HepG2 (cell line): Measurements from ENCODE around the gene MYH10. TPM values are rescaled to one million over a fixed set of nuclear protein-coding genes. Genes with fewer than 3 reads are reported as not detected.

ENCODE experiments used
- AGO2 ChIP-seq: fragments of 200-400 bp; formaldehyde crosslinking; optimal IDR thresholded peaks from 2 replicates; pipeline ENCODE3; 2017; ENCODE audit warnings: mild to moderate bottlenecking, low read depth, low read length, moderate library complexity
- BORCS8-MEF2B ChIP-seq: sonication (generic); formaldehyde crosslinking; IDR thresholded peaks from 2 replicates; pipeline ENCODE4 v1.8.0; 2022; ENCODE audit warnings: mild to moderate bottlenecking, missing genetic modification reagents
- ELF3 ChIP-seq: IDR thresholded peaks from 2 replicates; pipeline ENCODE4 v1.6.1; 2016; ENCODE audit warnings: missing genetic modification reagents, missing compliant biosample characterization
- ESRRA ChIP-seq: sonication (generic); formaldehyde crosslinking; IDR thresholded peaks from 2 replicates; pipeline ENCODE4 v1.5.1; 2020; ENCODE audit warnings: mild to moderate bottlenecking, low read depth, missing genetic modification reagents
- FOXO1 ChIP-seq: sonication (generic); formaldehyde crosslinking; IDR thresholded peaks from 2 replicates; pipeline ENCODE4 v1.4.0; 2020; ENCODE audit warnings: missing genetic modification reagents
- JUNB ChIP-seq: sonication (generic); formaldehyde crosslinking; IDR thresholded peaks from 2 replicates; pipeline ENCODE4 v1.8.0; 2022; ENCODE audit warnings: missing genetic modification reagents, mild to moderate bottlenecking, borderline replicate concordance
- MAFK ChIP-seq, 2 experiments: IDR thresholded peaks in 1 of 2; conservative IDR thresholded peaks in 1 of 2; 2 replicates each; pipeline ENCODE4 v1.6.1; 2011; ENCODE audit warnings: improper control_type of control experiment in 2 of 2, low read length in 2 of 2
- NFE2 ChIP-seq: sonication (generic); formaldehyde crosslinking; IDR thresholded peaks from 2 replicates; pipeline ENCODE4 v1.4.0; 2020; ENCODE audit warnings: missing genetic modification reagents
- NR2F6 ChIP-seq, 2 experiments: IDR thresholded peaks; 2 replicates each; pipeline ENCODE4 v1.6.1; 2016; ENCODE audit warnings: antibody characterized with exemption in 1 of 2, mild to moderate bottlenecking in 1 of 2
- ONECUT2 ChIP-seq: sonication (generic); formaldehyde crosslinking; IDR thresholded peaks from 2 replicates; pipeline ENCODE4 v1.4.0; 2020; ENCODE audit warnings: missing genetic modification reagents
- PHF20 ChIP-seq: sonication (generic); formaldehyde crosslinking; IDR thresholded peaks from 2 replicates; pipeline ENCODE4 v1.5.0; 2020; ENCODE audit warnings: mild to moderate bottlenecking, missing genetic modification reagents
- PRMT3 ChIP-seq: sonication (generic); formaldehyde crosslinking; IDR thresholded peaks from 2 replicates; pipeline ENCODE4 v1.8.1; 2022; ENCODE audit warnings: low read depth, mild to moderate bottlenecking, moderate library complexity, missing genetic modification reagents, borderline replicate concordance
- SYNCRIP ChIP-seq: fragments of 200-400 bp; formaldehyde crosslinking; IDR thresholded peaks from 2 replicates; pipeline ENCODE4 v1.6.1; 2018; ENCODE audit warnings: mild to moderate bottlenecking, low read depth, low read length; ENCODE audit not compliant: insufficient read depth
- ZNF136 ChIP-seq: sonication (generic); formaldehyde crosslinking; IDR thresholded peaks from 2 replicates; pipeline ENCODE4 v1.8.1; 2022; ENCODE audit warnings: low read depth, mild to moderate bottlenecking, moderate library complexity, missing genetic modification reagents
- ZNF530 ChIP-seq: sonication (generic); formaldehyde crosslinking; IDR thresholded peaks from 2 replicates; pipeline ENCODE4 v1.5.0; 2020; ENCODE audit warnings: low read depth, mild to moderate bottlenecking, missing genetic modification reagents
- polyA plus RNA-seq, 8 experiments: library from polyadenylated mRNA; depleted of rRNA in 3 of 8; stranded (reverse) in 7 of 8; unstranded in 1 of 8; fragments of >200 nt; fragmentation: Illumina TruSeq in 4 of 8; extraction: Trizol in 4 of 8; gene quantifications; 2 replicates each; pipeline versions ENCODE4 v1.2.1 to v1.2.3, GENCODE V29; 2011 to 2016; ENCODE audit warnings: low read depth in 4 of 8, missing spikeins in 1 of 8, mixed read lengths in 1 of 8; ENCODE audit not compliant: insufficient read depth in 1 of 8
- total RNA-seq, 5 experiments: library from RNA; depleted of rRNA; stranded (reverse); fragments of >200 nt; fragmentation: Illumina TruSeq; extraction: Trizol; gene quantifications; 2 replicates each; pipeline ENCODE4 v1.2.3, GENCODE V29; 2016; ENCODE audit warnings: low read depth in 1 of 5
- TF ChIP-seq, protein P1 (sequence below): sonication (generic); formaldehyde crosslinking; IDR thresholded peaks from 2 replicates; pipeline ENCODE4 v1.4.0; 2020; ENCODE audit warnings: missing genetic modification reagents
- TF ChIP-seq, protein P2 (sequence below): sonication (generic); formaldehyde crosslinking; IDR thresholded peaks from 2 replicates; pipeline ENCODE4 v1.4.0; 2020; ENCODE audit warnings: missing genetic modification reagents
- TF ChIP-seq, protein P3 (sequence below): IDR thresholded peaks from 2 replicates; pipeline ENCODE4 v1.6.1; 2016; ENCODE audit warnings: mild to moderate bottlenecking, missing biosample characterization, missing genetic modification reagents
- TF ChIP-seq, protein P4 (sequence below): sonication (generic); formaldehyde crosslinking; IDR thresholded peaks from 2 replicates; pipeline ENCODE4 v1.8.1; 2023; ENCODE audit warnings: missing genetic modification reagents, mild to moderate bottlenecking, borderline replicate concordance
- TF ChIP-seq, protein P5 (sequence below): sonication (generic); formaldehyde crosslinking; IDR thresholded peaks from 2 replicates; pipeline ENCODE4 v1.4.0; 2020; ENCODE audit warnings: missing genetic modification reagents, borderline replicate concordance
- TF ChIP-seq, protein P6 (sequence below): sonication (generic); formaldehyde crosslinking; IDR thresholded peaks from 2 replicates; pipeline ENCODE4 v1.5.1; 2020; ENCODE audit warnings: mild to moderate bottlenecking, missing genetic modification reagents, moderate library complexity

MYH10 gene
- total and polyA plus RNA-seq, 2 of the 13 experiments (the other 11 are each of a cell fraction or from before 2014, with no cell fraction given), result 43.4 to 68.6 TPM

DNA sequence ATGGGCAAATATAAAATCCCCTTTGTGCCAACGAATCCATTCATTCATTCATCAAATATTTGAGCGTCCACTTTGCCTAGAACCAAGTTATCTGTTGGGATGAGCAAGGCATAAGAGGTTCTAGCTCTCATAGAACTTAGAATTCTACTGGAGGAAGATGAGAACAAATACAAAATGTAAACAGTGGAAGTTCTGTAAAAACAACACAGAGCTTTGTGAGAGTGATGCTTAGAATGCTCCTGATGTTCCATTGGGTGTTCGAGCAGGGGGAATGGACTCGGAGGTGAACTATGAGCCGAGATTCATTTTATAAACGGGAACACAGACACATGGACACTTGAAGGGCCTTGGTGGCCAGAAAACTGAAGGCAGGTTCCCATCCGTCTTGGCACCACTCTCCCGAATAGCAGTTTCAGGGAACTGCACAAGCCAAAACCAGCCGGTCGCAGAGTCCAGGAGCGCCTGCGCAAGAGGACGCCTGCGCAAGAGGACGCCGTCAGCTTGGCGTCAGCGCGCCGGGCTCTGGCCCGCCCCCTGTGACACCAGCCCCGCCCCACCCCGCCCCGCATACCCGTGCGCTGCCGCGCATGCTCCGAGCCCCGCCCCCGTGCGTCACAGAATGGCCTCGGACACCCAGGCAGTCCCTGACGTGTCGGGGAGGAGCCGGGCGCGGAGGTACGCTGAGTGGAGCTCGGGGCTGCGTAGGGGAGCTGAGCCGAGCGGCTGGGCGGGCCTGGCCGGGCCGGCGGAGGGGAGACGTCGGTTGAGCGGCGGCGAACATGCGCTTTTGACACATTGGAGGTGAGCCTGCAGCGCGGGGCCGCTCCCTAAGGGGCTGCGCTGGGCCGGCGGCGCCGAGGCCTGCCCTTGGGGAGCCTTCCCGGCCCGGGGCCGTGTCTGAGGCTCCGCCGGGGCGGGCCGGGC lies 195.0 kb downstream of the MYH10 start, which contains the start of gene NDEL1 (continued):
- TF ChIP-seq ELF3 (CRISPR knock-in tag) (peak; percentile 27; the same call in 1 of the 2 replicates), AGO2 (no peak), ESRRA (CRISPR knock-in tag) (peak; percentile 33; the same call in 1 of the 2 replicates), PHF20 (CRISPR knock-in tag) (no peak), ONECUT2 (CRISPR knock-in tag) (peak; percentile 42; the same call in 1 of the 2 replicates), SYNCRIP (no peak), NFE2 (CRISPR knock-in tag) (no peak), ZNF530 (CRISPR knock-in tag) (no peak), BORCS8-MEF2B (CRISPR knock-in tag) (0 out of 2 replicates have a peak, but pooled peaks have one; percentile 76), ZNF136 (CRISPR knock-in tag) (no peak), FOXO1 (CRISPR knock-in tag) (0 out of 2 replicates have a peak, but pooled peaks have one; percentile 20), PRMT3 (no peak), MAFK (conservative IDR thresholded peaks at IDR 0.05 in 1 of 2, IDR thresholded peaks at IDR 0.05 in 1 of 2; ENCODE audit: low read length in 2 of 2) (no peak), JUNB (CRISPR knock-in tag) (no peak), NR2F6 (IDR thresholded peaks at IDR 0.05) (no peak), NR2F6 (CRISPR knock-in tag; IDR thresholded peaks at IDR 0.05) (no peak)
- TF ChIP-seq, protein P1, sequence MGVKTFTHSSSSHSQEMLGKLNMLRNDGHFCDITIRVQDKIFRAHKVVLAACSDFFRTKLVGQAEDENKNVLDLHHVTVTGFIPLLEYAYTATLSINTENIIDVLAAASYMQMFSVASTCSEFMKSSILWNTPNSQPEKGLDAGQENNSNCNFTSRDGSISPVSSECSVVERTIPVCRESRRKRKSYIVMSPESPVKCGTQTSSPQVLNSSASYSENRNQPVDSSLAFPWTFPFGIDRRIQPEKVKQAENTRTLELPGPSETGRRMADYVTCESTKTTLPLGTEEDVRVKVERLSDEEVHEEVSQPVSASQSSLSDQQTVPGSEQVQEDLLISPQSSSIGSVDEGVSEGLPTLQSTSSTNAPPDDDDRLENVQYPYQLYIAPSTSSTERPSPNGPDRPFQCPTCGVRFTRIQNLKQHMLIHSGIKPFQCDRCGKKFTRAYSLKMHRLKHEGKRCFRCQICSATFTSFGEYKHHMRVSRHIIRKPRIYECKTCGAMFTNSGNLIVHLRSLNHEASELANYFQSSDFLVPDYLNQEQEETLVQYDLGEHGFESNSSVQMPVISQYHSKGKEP, result peak; percentile 24; the same call in 1 of the 2 replicates
- TF ChIP-seq, protein P2, sequence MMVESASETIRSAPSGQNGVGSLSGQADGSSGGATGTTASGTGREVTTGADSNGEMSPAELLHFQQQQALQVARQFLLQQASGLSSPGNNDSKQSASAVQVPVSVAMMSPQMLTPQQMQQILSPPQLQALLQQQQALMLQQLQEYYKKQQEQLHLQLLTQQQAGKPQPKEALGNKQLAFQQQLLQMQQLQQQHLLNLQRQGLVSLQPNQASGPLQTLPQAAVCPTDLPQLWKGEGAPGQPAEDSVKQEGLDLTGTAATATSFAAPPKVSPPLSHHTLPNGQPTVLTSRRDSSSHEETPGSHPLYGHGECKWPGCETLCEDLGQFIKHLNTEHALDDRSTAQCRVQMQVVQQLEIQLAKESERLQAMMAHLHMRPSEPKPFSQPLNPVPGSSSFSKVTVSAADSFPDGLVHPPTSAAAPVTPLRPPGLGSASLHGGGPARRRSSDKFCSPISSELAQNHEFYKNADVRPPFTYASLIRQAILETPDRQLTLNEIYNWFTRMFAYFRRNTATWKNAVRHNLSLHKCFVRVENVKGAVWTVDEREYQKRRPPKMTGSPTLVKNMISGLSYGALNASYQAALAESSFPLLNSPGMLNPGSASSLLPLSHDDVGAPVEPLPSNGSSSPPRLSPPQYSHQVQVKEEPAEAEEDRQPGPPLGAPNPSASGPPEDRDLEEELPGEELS (CRISPR knock-in tag), result peak; percentile 63
- TF ChIP-seq, protein P3, sequence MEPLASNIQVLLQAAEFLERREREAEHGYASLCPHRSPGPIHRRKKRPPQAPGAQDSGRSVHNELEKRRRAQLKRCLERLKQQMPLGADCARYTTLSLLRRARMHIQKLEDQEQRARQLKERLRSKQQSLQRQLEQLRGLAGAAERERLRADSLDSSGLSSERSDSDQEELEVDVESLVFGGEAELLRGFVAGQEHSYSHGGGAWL (CRISPR knock-in tag), result 0 out of 2 replicates have a peak, but pooled peaks have one; percentile 22
- TF ChIP-seq, protein P4, sequence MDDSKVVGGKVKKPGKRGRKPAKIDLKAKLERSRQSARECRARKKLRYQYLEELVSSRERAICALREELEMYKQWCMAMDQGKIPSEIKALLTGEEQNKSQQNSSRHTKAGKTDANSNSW, result 0 out of 2 replicates have a peak, but pooled peaks have one; percentile 33
- TF ChIP-seq, protein P5, sequence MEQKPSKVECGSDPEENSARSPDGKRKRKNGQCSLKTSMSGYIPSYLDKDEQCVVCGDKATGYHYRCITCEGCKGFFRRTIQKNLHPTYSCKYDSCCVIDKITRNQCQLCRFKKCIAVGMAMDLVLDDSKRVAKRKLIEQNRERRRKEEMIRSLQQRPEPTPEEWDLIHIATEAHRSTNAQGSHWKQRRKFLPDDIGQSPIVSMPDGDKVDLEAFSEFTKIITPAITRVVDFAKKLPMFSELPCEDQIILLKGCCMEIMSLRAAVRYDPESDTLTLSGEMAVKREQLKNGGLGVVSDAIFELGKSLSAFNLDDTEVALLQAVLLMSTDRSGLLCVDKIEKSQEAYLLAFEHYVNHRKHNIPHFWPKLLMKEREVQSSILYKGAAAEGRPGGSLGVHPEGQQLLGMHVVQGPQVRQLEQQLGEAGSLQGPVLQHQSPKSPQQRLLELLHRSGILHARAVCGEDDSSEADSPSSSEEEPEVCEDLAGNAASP, result peak; percentile 43; the same call in 1 of the 2 replicates
- TF ChIP-seq, protein P6, sequence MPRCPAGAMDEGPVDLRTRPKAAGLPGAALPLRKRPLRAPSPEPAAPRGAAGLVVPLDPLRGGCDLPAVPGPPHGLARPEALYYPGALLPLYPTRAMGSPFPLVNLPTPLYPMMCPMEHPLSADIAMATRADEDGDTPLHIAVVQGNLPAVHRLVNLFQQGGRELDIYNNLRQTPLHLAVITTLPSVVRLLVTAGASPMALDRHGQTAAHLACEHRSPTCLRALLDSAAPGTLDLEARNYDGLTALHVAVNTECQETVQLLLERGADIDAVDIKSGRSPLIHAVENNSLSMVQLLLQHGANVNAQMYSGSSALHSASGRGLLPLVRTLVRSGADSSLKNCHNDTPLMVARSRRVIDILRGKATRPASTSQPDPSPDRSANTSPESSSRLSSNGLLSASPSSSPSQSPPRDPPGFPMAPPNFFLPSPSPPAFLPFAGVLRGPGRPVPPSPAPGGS (CRISPR knock-in tag), result peak; percentile 85; the same call in 1 of the 2 replicates
